Measurements from ENCODE around the gene MPHOSPH9.

DNA sequence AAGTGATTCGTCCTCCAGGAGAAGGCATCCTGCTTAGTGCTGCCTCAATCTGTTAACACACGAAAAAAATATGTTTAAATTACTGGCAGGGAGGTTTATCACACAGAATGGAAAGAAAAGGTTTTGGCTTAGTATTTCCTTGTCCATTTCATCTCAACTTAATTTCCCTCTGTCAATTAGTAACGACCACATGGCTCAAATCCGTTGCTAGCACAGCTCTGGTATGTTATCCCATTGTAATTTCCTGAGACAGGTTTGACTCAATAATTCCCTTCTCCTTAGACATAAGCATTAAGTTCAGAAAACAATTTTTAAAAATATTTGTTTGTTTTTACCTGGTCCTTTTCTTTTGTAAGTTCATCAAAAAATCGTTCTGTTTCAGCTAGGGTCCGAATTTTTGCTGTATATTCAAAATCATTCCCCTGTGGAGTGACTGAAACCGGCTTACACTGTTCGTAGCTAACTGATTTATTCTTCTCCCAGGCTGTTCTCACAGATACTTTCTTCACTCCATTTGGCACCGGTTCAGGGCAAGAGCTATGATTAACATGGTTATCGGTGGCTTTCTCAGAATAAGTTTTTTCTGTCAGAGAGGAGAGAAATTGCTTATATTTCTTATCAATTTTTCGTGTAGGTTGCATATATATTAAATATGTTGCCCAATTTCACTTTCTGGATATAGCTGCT, 72.0 kb downstream of the MPHOSPH9 start:
- TF ChIP-seq, protein P1, sequence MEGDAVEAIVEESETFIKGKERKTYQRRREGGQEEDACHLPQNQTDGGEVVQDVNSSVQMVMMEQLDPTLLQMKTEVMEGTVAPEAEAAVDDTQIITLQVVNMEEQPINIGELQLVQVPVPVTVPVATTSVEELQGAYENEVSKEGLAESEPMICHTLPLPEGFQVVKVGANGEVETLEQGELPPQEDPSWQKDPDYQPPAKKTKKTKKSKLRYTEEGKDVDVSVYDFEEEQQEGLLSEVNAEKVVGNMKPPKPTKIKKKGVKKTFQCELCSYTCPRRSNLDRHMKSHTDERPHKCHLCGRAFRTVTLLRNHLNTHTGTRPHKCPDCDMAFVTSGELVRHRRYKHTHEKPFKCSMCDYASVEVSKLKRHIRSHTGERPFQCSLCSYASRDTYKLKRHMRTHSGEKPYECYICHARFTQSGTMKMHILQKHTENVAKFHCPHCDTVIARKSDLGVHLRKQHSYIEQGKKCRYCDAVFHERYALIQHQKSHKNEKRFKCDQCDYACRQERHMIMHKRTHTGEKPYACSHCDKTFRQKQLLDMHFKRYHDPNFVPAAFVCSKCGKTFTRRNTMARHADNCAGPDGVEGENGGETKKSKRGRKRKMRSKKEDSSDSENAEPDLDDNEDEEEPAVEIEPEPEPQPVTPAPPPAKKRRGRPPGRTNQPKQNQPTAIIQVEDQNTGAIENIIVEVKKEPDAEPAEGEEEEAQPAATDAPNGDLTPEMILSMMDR (IDR thresholded peaks at IDR 0.05) = no peak
- TF ChIP-seq EZH2 (IDR thresholded peaks at IDR 0.05; ENCODE audit: borderline replicate concordance, insufficient read depth, low read depth, low read length, poor library complexity, severe bottlenecking) = no peak
